H9 (cell line): Measurements from ENCODE around the gene IDH1. TPM values are rescaled to one million over a fixed set of nuclear protein-coding genes. Genes with fewer than 3 reads are reported as not detected.

Experiments
- DNase-seq: peaks from one replicate; pipeline ENCODE4 v3.0.0-alpha.2; 2017
- H2AFZ ChIP-seq: one replicate; pipeline ENCODE4 v1.6.1; 2013; ENCODE audit warnings: mild to moderate bottlenecking, low read length, control low read depth, moderate library complexity
- H2AK5ac ChIP-seq: 2 replicates; pipeline ENCODE4 v1.6.1; 2013; ENCODE audit warnings: low read length, control low read depth, mixed read lengths; ENCODE audit not compliant: insufficient read length
- H2BK120ac ChIP-seq: one replicate; pipeline ENCODE4 v1.6.1; 2013; ENCODE audit warnings: low read depth, mild to moderate bottlenecking, low read length, control low read depth, inconsistent platforms; ENCODE audit not compliant: poor library complexity, severe bottlenecking
- H2BK12ac ChIP-seq: 2 replicates; pipeline ENCODE4 v1.6.1; 2013; ENCODE audit warnings: low read length, control low read depth, mixed read lengths, low read depth; ENCODE audit not compliant: insufficient read length
- H2BK15ac ChIP-seq: 2 replicates; pipeline ENCODE4 v1.6.1; 2013; ENCODE audit warnings: low read depth, low read length, control low read depth
- H2BK20ac ChIP-seq: one replicate; pipeline ENCODE4 v1.6.1; 2013; ENCODE audit warnings: low read depth, mild to moderate bottlenecking, low read length, control low read depth, inconsistent platforms; ENCODE audit not compliant: poor library complexity, severe bottlenecking
- H2BK5ac ChIP-seq: 2 replicates; pipeline ENCODE4 v1.6.1; 2013; ENCODE audit warnings: low read length, control low read depth, mixed read lengths; ENCODE audit not compliant: insufficient read length
- H3K14ac ChIP-seq: 2 replicates; pipeline ENCODE4 v1.6.1; 2013; ENCODE audit warnings: low read length, control low read depth; ENCODE audit not compliant: insufficient read depth
- H3K18ac ChIP-seq: 2 replicates; pipeline ENCODE4 v1.6.1; 2013; ENCODE audit warnings: low read depth, mild to moderate bottlenecking, mixed read lengths, low read length, control low read depth; ENCODE audit not compliant: insufficient read length
- H3K23ac ChIP-seq: 2 replicates; pipeline ENCODE4 v1.6.1; 2013; ENCODE audit warnings: low read length, control low read depth, mixed read lengths, low read depth; ENCODE audit not compliant: insufficient read length
- H3K23me2 ChIP-seq: 2 replicates; pipeline ENCODE4 v1.6.1; 2013; ENCODE audit warnings: low read depth, mild to moderate bottlenecking, mixed read lengths, low read length, control low read depth; ENCODE audit not compliant: insufficient read length, poor library complexity, severe bottlenecking
- H3K27ac ChIP-seq: 2 replicates; pipeline ENCODE4 v1.5.1; 2013; ENCODE audit warnings: low read length, control low read depth, mixed read lengths, low read depth; ENCODE audit not compliant: insufficient read length
- H3K27me3 ChIP-seq: 2 replicates; pipeline ENCODE4 v1.6.1; 2013; ENCODE audit warnings: low read length, control low read depth, inconsistent platforms; ENCODE audit not compliant: insufficient read depth
- H3K4ac ChIP-seq: 2 replicates; pipeline ENCODE4 v1.6.1; 2013; ENCODE audit warnings: low read depth, mild to moderate bottlenecking, control low read depth, inconsistent platforms, low read length, moderate library complexity
- H3K4me1 ChIP-seq: 2 replicates; pipeline ENCODE4 v1.6.1; 2013; ENCODE audit warnings: low read length, control low read depth, inconsistent platforms; ENCODE audit not compliant: insufficient read depth
- H3K4me2 ChIP-seq: 2 replicates; pipeline ENCODE4 v1.6.1; 2013; ENCODE audit warnings: low read length, control low read depth, mixed read lengths; ENCODE audit not compliant: insufficient read length, insufficient read depth
- H3K56ac ChIP-seq: 2 replicates; pipeline ENCODE4 v1.6.1; 2013; ENCODE audit warnings: low read depth, mild to moderate bottlenecking, mixed read lengths, low read length, control low read depth; ENCODE audit not compliant: insufficient read length
- H3K79me1 ChIP-seq: 2 replicates; pipeline ENCODE4 v1.6.1; 2013; ENCODE audit warnings: low read depth, mild to moderate bottlenecking, moderate library complexity, low read length, control low read depth, inconsistent platforms; ENCODE audit not compliant: insufficient read depth, poor library complexity, severe bottlenecking
- H3K79me2 ChIP-seq: 2 replicates; pipeline ENCODE4 v1.6.1; 2013; ENCODE audit warnings: low read length, control low read depth, inconsistent platforms; ENCODE audit not compliant: insufficient read depth
- H3K9ac ChIP-seq: 2 replicates; pipeline ENCODE4 v1.6.1; 2013; ENCODE audit warnings: low read length, control low read depth, mixed read lengths; ENCODE audit not compliant: insufficient read length; ENCODE audit errors: extremely low read depth
- H3K9me3 ChIP-seq: one replicate; pipeline ENCODE4 v1.6.1; 2013; ENCODE audit warnings: low read depth, low read length, inconsistent platforms; ENCODE audit not compliant: control insufficient read depth
- H3T11ph ChIP-seq: one replicate; pipeline ENCODE4 v1.6.1; 2013; ENCODE audit warnings: mild to moderate bottlenecking, low read length, control low read depth, inconsistent platforms
- H4K20me1 ChIP-seq: one replicate; pipeline ENCODE4 v1.6.1; 2013; ENCODE audit not compliant: control insufficient read depth, insufficient read length, insufficient read depth
- H4K5ac ChIP-seq: 2 replicates; pipeline ENCODE4 v1.6.1; 2013; ENCODE audit warnings: low read depth, mild to moderate bottlenecking, mixed read lengths, low read length, control low read depth; ENCODE audit not compliant: insufficient read length
- H4K8ac ChIP-seq: replicated peaks from 2 replicates; pipeline ENCODE4 v1.6.1; 2013; ENCODE audit warnings: low read length, control low read depth, mixed read lengths, low read depth; ENCODE audit not compliant: insufficient read length
- H4K91ac ChIP-seq: 2 replicates; pipeline ENCODE4 v1.6.1; 2013; ENCODE audit warnings: low read depth, mild to moderate bottlenecking, moderate library complexity, mixed read lengths, low read length, control low read depth; ENCODE audit not compliant: insufficient read length
- H3K27ac Mint-ChIP-seq, 3 experiments: 2 replicates in 2 of 3; 3 replicates in 1 of 3; pipeline ENCODE4 v1.8.0; 2020 to 2021; ENCODE audit warnings: mixed read lengths in 3 of 3, mild to moderate bottlenecking in 1 of 3, moderate library complexity in 1 of 3
- H3K27me3 Mint-ChIP-seq: 2 replicates; pipeline ENCODE4 v1.8.0; 2021; ENCODE audit warnings: low read depth, mild to moderate bottlenecking, moderate library complexity, mixed read lengths
- H3K36me3 Mint-ChIP-seq, 3 experiments: 2 replicates in 2 of 3; 3 replicates in 1 of 3; pipeline ENCODE4 v1.8.0; 2020 to 2021; ENCODE audit warnings: low read depth in 3 of 3, mixed read lengths in 3 of 3; ENCODE audit not compliant: insufficient read depth in 1 of 3
- H3K4me1 Mint-ChIP-seq, 2 experiments: 2 replicates each; pipeline ENCODE4 v1.8.0; 2020; ENCODE audit warnings: mixed read lengths in 2 of 2
- H3K4me3 Mint-ChIP-seq, 2 experiments: 2 replicates in 1 of 2; 3 replicates in 1 of 2; pipeline ENCODE4 v1.8.0; 2020 to 2021; ENCODE audit warnings: mild to moderate bottlenecking in 2 of 2, mixed read lengths in 2 of 2, moderate library complexity in 1 of 2
- H3K9me3 Mint-ChIP-seq, 2 experiments: 2 replicates in 1 of 2; 3 replicates in 1 of 2; pipeline ENCODE4 v1.8.0; 2020; ENCODE audit warnings: mild to moderate bottlenecking in 2 of 2, mixed read lengths in 2 of 2, moderate library complexity in 1 of 2
- CTCF ChIP-seq: fragments of 200-600 bp; sonication (generic); conservative IDR thresholded peaks from 3 replicates; pipeline ENCODE4 v1.8.0; 2021; ENCODE audit warnings: antibody characterized with exemption, mild to moderate bottlenecking
- WGBS: extraction: QIAGEN DNeasy Blood & Tissue Kit; methylation state at CpG from one replicate; pipeline ENCODE4 v1.1.7; 2013; ENCODE audit warnings: missing lambda C conversion rate, low lambda C conversion rate, mixed read lengths; ENCODE audit not compliant: insufficient read length; ENCODE audit errors: extremely low coverage; 5-methylcytosine and 5-hydroxymethylcytosine counted together
- total RNA-seq: library from RNA; stranded (reverse); gene quantifications from 2 replicates; pipeline ENCODE4 v1.2.1, GENCODE V29; 2021

The IDH1 gene
- total RNA-seq, 1 experiment from 2014 or later: 234 TPM

DNA sequence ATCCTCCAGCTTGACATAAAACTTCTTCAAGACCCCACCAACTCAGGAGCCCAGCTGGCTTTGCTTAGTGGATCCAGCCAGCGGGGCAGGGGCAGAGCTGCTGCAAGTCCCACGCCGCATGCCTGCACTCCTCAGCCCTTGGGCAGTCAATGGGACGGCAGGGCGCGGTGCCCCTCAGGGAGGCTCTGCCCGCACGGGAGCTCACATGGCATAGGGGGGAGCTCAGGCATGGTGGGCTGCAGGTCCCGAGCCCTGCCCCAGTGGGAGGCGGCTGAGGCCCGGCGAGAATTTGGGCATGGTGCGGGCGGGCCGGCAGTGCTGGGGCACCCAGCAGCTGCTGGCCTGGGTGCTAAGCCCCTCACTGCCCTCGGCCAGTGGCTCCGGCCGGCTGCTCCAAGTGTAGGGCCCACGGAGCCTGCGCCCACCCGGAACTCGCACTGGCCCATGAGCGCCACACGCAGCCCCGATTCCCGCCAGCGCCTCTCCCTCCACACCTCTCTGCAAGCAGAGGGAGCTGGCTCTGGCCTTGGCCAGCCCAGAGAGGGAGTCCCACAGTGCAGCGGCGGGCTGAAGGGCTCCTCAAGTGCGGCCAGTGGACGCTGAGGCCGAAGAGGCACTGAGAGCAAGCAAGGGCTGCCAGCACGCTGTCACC lies 27.2 kb downstream of the IDH1 start:
- no peaks in the 10 kb centered on the region for H3K79me1 ChIP-seq

More for the DNA sequence above, 27.2 kb downstream of the IDH1 start:
- H3T11ph ChIP-seq: no peak overlapping the region
- no peak overlapping the region for H4K8ac ChIP-seq
- no peak overlapping the region for H3K23ac ChIP-seq
- no peak for TF ChIP-seq CTCF
- H3K18ac ChIP-seq: no peak overlapping the region
- H2AFZ ChIP-seq: no peak overlapping the region
- no peak overlapping the region for H2BK20ac ChIP-seq
- H3K4me1 ChIP-seq: no peaks in the 10 kb centered on the region
- no peak overlapping the region for H2BK5ac ChIP-seq
- no peak overlapping the region for H3K4me2 ChIP-seq
- Mint-ChIP-seq H3K9me3 (peaks cover 4 to 20% of the 10 kb centered on the region in 2 experiments; a peak in 4 of 5 replicates), H3K4me3 (no peak overlapping the region), H3K4me1 (no peaks in the 10 kb centered on the region), H3K27me3 (no peaks in the 10 kb centered on the region), H3K27ac (no peak overlapping the region), H3K36me3 (peaks cover 0 to 4% (median 0%) of the 10 kb centered on the region in 3 experiments; a peak in 4 of 7 replicates)
- H2BK12ac ChIP-seq: no peak overlapping the region
- no CpG with 5 or more reads among the region's 33 CpGs for WGBS
- H3K9ac ChIP-seq: no peak overlapping the region
- H3K27ac ChIP-seq: no peak overlapping the region
- no peak overlapping the region; the same call in 1 of the 2 replicates for H3K14ac ChIP-seq
- no peak overlapping the region for H3K4ac ChIP-seq
- no peaks in the 10 kb centered on the region for H3K27me3 ChIP-seq
- H3K79me2 ChIP-seq: no peaks in the 10 kb centered on the region
- no peaks in the 10 kb centered on the region for H3K9me3 ChIP-seq
- no peak overlapping the region for H2BK120ac ChIP-seq
- H4K20me1 ChIP-seq: no peaks in the 10 kb centered on the region
- no peak overlapping the region for H2BK15ac ChIP-seq
- H3K56ac ChIP-seq: no peak overlapping the region
- no peaks in the 10 kb centered on the region for H3K23me2 ChIP-seq
- DNase-seq: no peak
- no peak overlapping the region for H4K5ac ChIP-seq
- no peak overlapping the region for H2AK5ac ChIP-seq
- H4K91ac ChIP-seq: no peak overlapping the region
